SJCRH30 (cell line): ENCODE results near the gene GRIN2A. TPM values are rescaled to one million over a fixed set of nuclear protein-coding genes. Genes with fewer than 3 reads are reported as not detected.

Experiments used
- DNase-seq, 2 experiments: peaks; one replicate each; pipeline ENCODE4 v3.0.0-alpha.2; 2015 to 2020
- H3K27ac ChIP-seq: fragments of 250-450 bp; sonication (Bioruptor Pico); 2 replicates; pipeline ENCODE4 v1.5.1; 2020; ENCODE audit warnings: mild to moderate bottlenecking, moderate library complexity
- H3K27me3 ChIP-seq: fragments of 250-450 bp; sonication (Bioruptor Pico); 2 replicates; pipeline ENCODE4 v1.5.1; 2020; ENCODE audit warnings: mild to moderate bottlenecking, moderate library complexity
- H3K36me3 ChIP-seq: fragments of 250-450 bp; sonication (Bioruptor Pico); 2 replicates; pipeline ENCODE4 v1.5.1; 2020; ENCODE audit warnings: mild to moderate bottlenecking, moderate library complexity
- H3K4me1 ChIP-seq: fragments of 250-450 bp; sonication (Bioruptor Pico); 2 replicates; pipeline ENCODE4 v1.5.1; 2020; ENCODE audit warnings: mild to moderate bottlenecking, moderate library complexity
- H3K4me3 ChIP-seq: fragments of 250-450 bp; sonication (Bioruptor Pico); 2 replicates; pipeline ENCODE4 v1.5.1; 2020; ENCODE audit warnings: mild to moderate bottlenecking, moderate library complexity
- H3K9me3 ChIP-seq: fragments of 250-450 bp; sonication (Bioruptor Pico); replicated peaks from 2 replicates; pipeline ENCODE4 v1.5.1; 2020; ENCODE audit warnings: mild to moderate bottlenecking, moderate library complexity
- total RNA-seq: library from RNA; depleted of rRNA; stranded (reverse); fragments of >200 nt; shearing (Covaris generic); gene quantifications from 2 replicates; pipeline ENCODE4 v1.2.3, GENCODE V29; 2014

The GRIN2A gene
- total RNA-seq, 1 experiment from 2014 or later: 0.38 TPM

GRCh38 chr16:9976601-9977000 is 205.6 kb downstream of the GRIN2A start:
- Histone ChIP-seq H3K4me1 (no peaks in the 10 kb centered on the region), H3K27me3 (no peaks in the 10 kb centered on the region; the same call in 1 of the 2 replicates), H3K9me3 (no peaks in the 10 kb centered on the region), H3K27ac (no peak overlapping the region), H3K4me3 (no peak overlapping the region), H3K36me3 (no peaks in the 10 kb centered on the region)
- no peak for DNase-seq

GRCh38 chr16:9971907-9972306 is 210.3 kb downstream of the GRIN2A start:
- Histone ChIP-seq H3K27ac (no peak overlapping the region), H3K36me3 (no peaks in the 10 kb centered on the region), H3K27me3 (no peaks in the 10 kb centered on the region; the same call in 1 of the 2 replicates), H3K4me1 (no peaks in the 10 kb centered on the region), H3K9me3 (no peaks in the 10 kb centered on the region), H3K4me3 (no peak overlapping the region)
- DNase-seq: no peak

GRCh38 chr16:9970796-9971195 is 211.4 kb downstream of the GRIN2A start:
- Histone ChIP-seq H3K9me3 (no peaks in the 10 kb centered on the region), H3K4me3 (no peak overlapping the region), H3K27ac (no peak overlapping the region), H3K36me3 (no peaks in the 10 kb centered on the region), H3K4me1 (no peaks in the 10 kb centered on the region), H3K27me3 (no peaks in the 10 kb centered on the region; the same call in 1 of the 2 replicates)
- no peak for DNase-seq

- H3K27ac ChIP-seq: no peak overlapping the region
- no peaks in the 10 kb centered on the region for H3K36me3 ChIP-seq
- no peaks in the 10 kb centered on the region for H3K4me1 ChIP-seq
- H3K4me3 ChIP-seq: no peak overlapping the region
- no peak for DNase-seq
- no peaks in the 10 kb centered on the region; the same call in 1 of the 2 replicates for H3K27me3 ChIP-seq
- H3K9me3 ChIP-seq: no peaks in the 10 kb centered on the region
Measured at GRCh38 chr16:9970244-9970643, 212.0 kb downstream of the GRIN2A start.

- Histone ChIP-seq H3K4me1 (no peaks in the 10 kb centered on the region), H3K36me3 (no peaks in the 10 kb centered on the region), H3K27me3 (no peaks in the 10 kb centered on the region; the same call in 1 of the 2 replicates), H3K4me3 (no peak overlapping the region), H3K9me3 (no peaks in the 10 kb centered on the region), H3K27ac (no peak overlapping the region)
- no peak for DNase-seq
Measured at GRCh38 chr16:9969580-9969979, 212.6 kb downstream of the GRIN2A start.

GRCh38 chr16:9966569-9967157 is 215.6 kb downstream of the GRIN2A start:
- no peaks in the 10 kb centered on the region for H3K27me3 ChIP-seq
- no peaks in the 10 kb centered on the region for H3K36me3 ChIP-seq
- H3K27ac ChIP-seq: no peak overlapping the region
- H3K4me3 ChIP-seq: no peak overlapping the region
- H3K9me3 ChIP-seq: no peaks in the 10 kb centered on the region
- no peaks in the 10 kb centered on the region for H3K4me1 ChIP-seq
- DNase-seq: no peak

- no peaks in the 10 kb centered on the region for H3K36me3 ChIP-seq
- no peak overlapping the region for H3K27ac ChIP-seq
- H3K27me3 ChIP-seq: no peaks in the 10 kb centered on the region
- no peaks in the 10 kb centered on the region for H3K4me1 ChIP-seq
- no peaks in the 10 kb centered on the region for H3K9me3 ChIP-seq
- H3K4me3 ChIP-seq: no peak overlapping the region
- DNase-seq: no peak
Measured at GRCh38 chr16:9965079-9965478, 217.1 kb downstream of the GRIN2A start.

GRCh38 chr16:9964426-9964825 is 217.8 kb downstream of the GRIN2A start:
- Histone ChIP-seq H3K9me3 (no peaks in the 10 kb centered on the region), H3K36me3 (no peaks in the 10 kb centered on the region), H3K27me3 (no peaks in the 10 kb centered on the region), H3K4me3 (no peak overlapping the region), H3K27ac (no peak overlapping the region), H3K4me1 (no peaks in the 10 kb centered on the region)
- DNase-seq: no peak

- no peak overlapping the region for H3K4me3 ChIP-seq
- no peaks in the 10 kb centered on the region for H3K9me3 ChIP-seq
- H3K4me1 ChIP-seq: no peaks in the 10 kb centered on the region
- no peak for DNase-seq
- no peaks in the 10 kb centered on the region for H3K36me3 ChIP-seq
- H3K27ac ChIP-seq: no peak overlapping the region
- H3K27me3 ChIP-seq: no peaks in the 10 kb centered on the region
Measured at GRCh38 chr16:9957433-9957832, 224.8 kb downstream of the GRIN2A start.

GRCh38 chr16:9957002-9957401 is 225.2 kb downstream of the GRIN2A start:
- no peak overlapping the region for H3K4me3 ChIP-seq
- H3K36me3 ChIP-seq: no peaks in the 10 kb centered on the region
- no peak overlapping the region for H3K27ac ChIP-seq
- no peaks in the 10 kb centered on the region for H3K27me3 ChIP-seq
- H3K9me3 ChIP-seq: no peaks in the 10 kb centered on the region
- DNase-seq: no peak
- no peaks in the 10 kb centered on the region for H3K4me1 ChIP-seq

GRCh38 chr16:9955677-9956076 is 226.6 kb downstream of the GRIN2A start:
- Histone ChIP-seq H3K27ac (no peak overlapping the region), H3K36me3 (no peaks in the 10 kb centered on the region), H3K4me3 (no peak overlapping the region), H3K4me1 (no peaks in the 10 kb centered on the region), H3K9me3 (no peaks in the 10 kb centered on the region), H3K27me3 (no peaks in the 10 kb centered on the region)
- no peak for DNase-seq

- no peak overlapping the region for H3K4me3 ChIP-seq
- H3K36me3 ChIP-seq: no peaks in the 10 kb centered on the region
- H3K4me1 ChIP-seq: no peaks in the 10 kb centered on the region
- H3K27me3 ChIP-seq: no peaks in the 10 kb centered on the region
- no peaks in the 10 kb centered on the region for H3K9me3 ChIP-seq
- H3K27ac ChIP-seq: no peak overlapping the region
- no peak for DNase-seq
Measured at GRCh38 chr16:9953908-9954570, 228.2 kb downstream of the GRIN2A start.

- H3K4me3 ChIP-seq: no peak overlapping the region
- H3K9me3 ChIP-seq: no peaks in the 10 kb centered on the region
- no peak overlapping the region for H3K27ac ChIP-seq
- DNase-seq: no peak
- no peaks in the 10 kb centered on the region for H3K27me3 ChIP-seq
- H3K4me1 ChIP-seq: no peaks in the 10 kb centered on the region
- H3K36me3 ChIP-seq: no peaks in the 10 kb centered on the region
Measured at GRCh38 chr16:9950658-9951057, 231.6 kb downstream of the GRIN2A start.

- H3K27ac ChIP-seq: no peak overlapping the region
- no peaks in the 10 kb centered on the region for H3K4me1 ChIP-seq
- DNase-seq: no peak
- no peaks in the 10 kb centered on the region for H3K27me3 ChIP-seq
- H3K9me3 ChIP-seq: no peaks in the 10 kb centered on the region
- no peak overlapping the region for H3K4me3 ChIP-seq
- H3K36me3 ChIP-seq: no peaks in the 10 kb centered on the region
Measured at GRCh38 chr16:9949396-9949795, 232.8 kb downstream of the GRIN2A start.

GRCh38 chr16:9948933-9949332 is 233.3 kb downstream of the GRIN2A start:
- Histone ChIP-seq H3K9me3 (no peaks in the 10 kb centered on the region), H3K36me3 (no peaks in the 10 kb centered on the region), H3K4me3 (no peak overlapping the region), H3K4me1 (no peaks in the 10 kb centered on the region), H3K27ac (no peak overlapping the region), H3K27me3 (no peaks in the 10 kb centered on the region)
- DNase-seq: no peak
